ENCODE data around the gene HDLBP. TPM values are rescaled to one million over a fixed set of nuclear protein-coding genes. Genes with fewer than 3 reads are reported as not detected.

The HDLBP gene
- total RNA-seq, 2 donors from 2014 or later: 404 to 447 TPM

DNA sequence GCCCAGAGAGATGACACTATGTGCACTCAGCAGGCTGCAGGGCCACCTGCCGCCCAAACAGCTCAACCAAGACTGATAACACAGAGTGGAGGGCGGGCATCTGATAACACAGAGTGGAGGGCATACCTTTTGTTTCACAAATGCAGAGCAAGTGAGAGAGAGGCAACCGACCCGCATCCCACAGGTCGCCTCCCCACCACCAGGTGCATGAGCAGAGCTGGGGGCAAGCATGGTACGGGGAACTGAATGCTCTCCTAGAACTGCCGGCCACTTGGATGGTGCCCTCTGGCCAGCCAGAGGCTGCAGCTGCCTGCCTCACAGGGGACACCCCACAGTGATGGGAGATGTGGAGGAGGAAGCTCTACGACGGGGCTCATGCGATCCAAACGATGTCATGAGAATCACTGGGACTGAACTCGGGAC, 77.5 kb downstream of the HDLBP start:
- TF ChIP-seq, protein P1, sequence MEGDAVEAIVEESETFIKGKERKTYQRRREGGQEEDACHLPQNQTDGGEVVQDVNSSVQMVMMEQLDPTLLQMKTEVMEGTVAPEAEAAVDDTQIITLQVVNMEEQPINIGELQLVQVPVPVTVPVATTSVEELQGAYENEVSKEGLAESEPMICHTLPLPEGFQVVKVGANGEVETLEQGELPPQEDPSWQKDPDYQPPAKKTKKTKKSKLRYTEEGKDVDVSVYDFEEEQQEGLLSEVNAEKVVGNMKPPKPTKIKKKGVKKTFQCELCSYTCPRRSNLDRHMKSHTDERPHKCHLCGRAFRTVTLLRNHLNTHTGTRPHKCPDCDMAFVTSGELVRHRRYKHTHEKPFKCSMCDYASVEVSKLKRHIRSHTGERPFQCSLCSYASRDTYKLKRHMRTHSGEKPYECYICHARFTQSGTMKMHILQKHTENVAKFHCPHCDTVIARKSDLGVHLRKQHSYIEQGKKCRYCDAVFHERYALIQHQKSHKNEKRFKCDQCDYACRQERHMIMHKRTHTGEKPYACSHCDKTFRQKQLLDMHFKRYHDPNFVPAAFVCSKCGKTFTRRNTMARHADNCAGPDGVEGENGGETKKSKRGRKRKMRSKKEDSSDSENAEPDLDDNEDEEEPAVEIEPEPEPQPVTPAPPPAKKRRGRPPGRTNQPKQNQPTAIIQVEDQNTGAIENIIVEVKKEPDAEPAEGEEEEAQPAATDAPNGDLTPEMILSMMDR (IDR thresholded peaks at IDR 0.05): no peak
- no peaks in the 10 kb centered on the region for H3K9me3 ChIP-seq
- H3K4me3 ChIP-seq: no peak overlapping the region
- H3K27ac ChIP-seq: no peak overlapping the region
- DNase-seq (ENCODE audit: low spot score) (no peak), ATAC-seq (ENCODE audit: insufficient number of reproducible peaks, low FRiP score, low read depth) (no peak)
- H3K27me3 ChIP-seq (replicated peaks; ENCODE audit: insufficient read depth): no peaks in the 10 kb centered on the region
- no peaks in the 10 kb centered on the region for H3K4me1 ChIP-seq (ENCODE audit: control insufficient read depth in 1 of 2, low read depth in 2 of 2)
- H3K36me3 ChIP-seq: peaks cover 95% of the 10 kb centered on the region

DNA sequence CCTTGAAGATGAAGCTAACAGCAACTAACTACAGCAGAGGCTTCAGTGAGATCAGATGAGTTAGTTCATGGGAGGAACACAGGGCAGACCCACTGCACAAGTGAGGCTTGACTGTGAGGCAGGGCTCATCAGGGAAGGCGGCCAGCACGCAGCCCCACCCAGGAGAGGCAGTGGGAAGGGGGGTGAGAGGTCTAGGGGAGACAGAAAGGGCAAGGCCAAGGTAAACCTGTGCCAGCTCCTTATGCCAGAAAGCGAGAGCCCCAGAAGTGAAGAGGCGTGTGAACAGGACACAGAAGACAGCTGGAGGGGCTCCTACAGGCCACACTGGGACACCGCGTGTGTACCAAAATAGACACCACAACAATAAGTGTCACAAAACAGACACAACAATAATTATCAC, 78.4 kb downstream of the HDLBP start:
- peaks cover 95% of the 10 kb centered on the region for H3K36me3 ChIP-seq
- H3K9me3 ChIP-seq: no peaks in the 10 kb centered on the region
- no peak overlapping the region for H3K27ac ChIP-seq
- DNase-seq (ENCODE audit: low spot score): no peak
- H3K4me3 ChIP-seq: no peak overlapping the region
- no peak for ATAC-seq (ENCODE audit: insufficient number of reproducible peaks, low FRiP score, low read depth)
- H3K4me1 ChIP-seq (ENCODE audit: control insufficient read depth in 1 of 2, low read depth in 2 of 2): no peaks in the 10 kb centered on the region
- H3K27me3 ChIP-seq (replicated peaks; ENCODE audit: insufficient read depth): no peaks in the 10 kb centered on the region
- TF ChIP-seq, protein P1 (IDR thresholded peaks at IDR 0.05): no peak

DNA sequence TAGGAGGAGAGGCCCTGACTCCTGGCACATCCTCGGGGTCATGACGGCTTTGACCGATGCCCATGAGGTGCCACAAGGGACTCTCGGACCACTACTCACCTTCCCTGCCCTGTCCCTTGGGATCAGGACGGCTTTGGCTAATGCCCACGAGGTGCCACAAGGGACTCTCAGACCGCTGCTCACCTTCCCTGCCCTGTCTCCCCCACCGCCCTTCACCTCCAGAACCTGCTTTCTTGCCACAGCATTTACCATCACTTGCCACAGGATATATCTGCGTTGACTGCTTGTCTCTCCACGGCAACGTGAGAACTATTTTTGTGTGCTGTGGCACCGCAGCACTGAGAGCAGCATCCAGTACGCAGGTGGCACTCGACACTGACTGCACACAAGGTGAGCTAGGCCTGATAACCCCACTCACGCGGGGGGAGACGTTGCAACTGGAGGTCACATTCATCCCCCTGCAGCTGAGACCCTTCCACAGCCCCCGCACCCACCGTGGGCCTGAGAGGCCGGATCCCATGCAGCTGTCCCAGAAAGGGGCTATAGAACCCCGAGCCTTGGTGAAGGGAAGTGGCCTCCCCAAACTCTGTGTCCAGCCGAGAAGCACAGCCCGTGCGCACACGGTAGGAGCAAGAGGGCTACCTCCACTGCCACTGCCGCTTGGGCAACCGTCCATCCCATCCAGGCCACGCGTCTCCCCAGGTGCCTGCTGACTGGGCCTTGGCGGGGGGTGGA, 79.4 kb downstream of the HDLBP start:
- H3K9me3 ChIP-seq: no peaks in the 10 kb centered on the region
- H3K4me1 ChIP-seq (ENCODE audit: control insufficient read depth in 1 of 2, low read depth in 2 of 2): no peaks in the 10 kb centered on the region
- H3K36me3 ChIP-seq: peaks cover 99% of the 10 kb centered on the region
- no peak overlapping the region for H3K4me3 ChIP-seq
- ATAC-seq (ENCODE audit: insufficient number of reproducible peaks, low FRiP score, low read depth) (no peak), DNase-seq (ENCODE audit: low spot score) (no peak)
- H3K27ac ChIP-seq: no peak overlapping the region
- H3K27me3 ChIP-seq (replicated peaks; ENCODE audit: insufficient read depth): no peaks in the 10 kb centered on the region
- TF ChIP-seq, protein P1 (IDR thresholded peaks at IDR 0.05): no peak

DNA sequence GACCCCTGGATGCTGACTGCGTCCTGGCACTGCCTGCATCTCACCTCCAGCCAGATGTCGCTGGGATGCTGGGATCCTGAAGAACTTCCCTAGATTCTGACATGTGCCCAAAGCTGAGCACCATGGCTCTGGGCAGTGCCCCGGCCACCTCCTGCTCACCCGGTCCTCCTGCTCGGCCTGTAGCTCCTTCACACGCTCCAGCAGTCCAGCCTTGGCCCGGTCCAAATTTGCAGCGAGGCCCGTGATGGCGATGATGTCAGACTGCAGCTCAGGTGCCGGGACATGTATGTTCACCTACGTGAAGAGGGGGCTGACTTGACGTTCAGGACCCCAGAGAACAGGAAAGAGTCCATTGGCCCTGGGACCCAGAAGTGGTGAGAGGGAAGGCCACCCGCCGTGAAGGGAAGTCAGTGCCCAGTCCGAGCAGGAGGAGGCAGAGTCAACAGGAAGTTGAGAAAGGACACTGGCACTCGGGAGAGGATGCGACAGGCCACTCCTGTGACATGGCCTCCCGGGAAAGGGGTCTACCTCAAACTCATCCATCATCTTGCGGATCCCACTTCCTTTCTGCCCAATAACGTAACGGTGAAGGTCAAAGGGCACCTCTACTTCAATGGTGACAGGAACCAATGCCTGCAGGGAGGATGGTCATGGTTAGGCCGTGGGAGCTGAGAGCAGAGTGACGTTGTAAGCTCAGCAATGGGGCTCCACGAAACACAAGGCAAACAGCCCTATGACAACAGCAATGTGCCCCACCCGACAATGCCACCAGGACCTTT, 80.3 kb downstream of the HDLBP start:
- DNase-seq (ENCODE audit: low spot score): no peak
- peaks cover 99% of the 10 kb centered on the region for H3K36me3 ChIP-seq

More for the DNA sequence above, 80.3 kb downstream of the HDLBP start:
- ATAC-seq (ENCODE audit: insufficient number of reproducible peaks, low FRiP score, low read depth): no peak
- Histone ChIP-seq H3K27ac (no peak overlapping the region), H3K9me3 (no peaks in the 10 kb centered on the region), H3K4me1 (ENCODE audit: control insufficient read depth in 1 of 2, low read depth in 2 of 2) (no peaks in the 10 kb centered on the region), H3K27me3 (replicated peaks; ENCODE audit: insufficient read depth) (no peaks in the 10 kb centered on the region), H3K4me3 (no peak overlapping the region)
- TF ChIP-seq, protein P1 (IDR thresholded peaks at IDR 0.05): no peak
